Keratinocyte (primary cell): Measurements from ENCODE around the gene PIGQ.

ENCODE experiments used
- CTCF ChIP-seq, 3 experiments: IDR thresholded peaks in 1 of 3; conservative IDR thresholded peaks in 1 of 3; optimal IDR thresholded peaks in 1 of 3; 2 replicates in 2 of 3; 3 replicates in 1 of 3; pipeline versions ENCODE3 to v1.5.1; 2011; ENCODE audit warnings: low read length in 3 of 3, mild to moderate bottlenecking in 3 of 3, moderate library complexity in 2 of 3, control low read depth in 1 of 3, inconsistent platforms in 1 of 3; ENCODE audit not compliant: insufficient read depth in 2 of 3; ENCODE audit errors: extremely low read depth in 1 of 3
- EZH2 ChIP-seq: IDR thresholded peaks from one replicate; pipeline ENCODE4 v1.6.1; 2012; ENCODE audit warnings: inconsistent platforms, mild to moderate bottlenecking, low read length, moderate library complexity

- TF ChIP-seq CTCF (optimal IDR thresholded peaks at IDR 0.05 in 1 of 3, IDR thresholded peaks at IDR 0.05 in 1 of 3, conservative IDR thresholded peaks at IDR 0.05 in 1 of 3; ENCODE audit: extremely low read depth in 1 of 3, insufficient read depth in 2 of 3, low read length in 3 of 3), result no peak
- no peak for TF ChIP-seq EZH2
These were observed 22.2 kb downstream of the PIGQ start for GRCh38 chr16:591892-592517.
